NCI-H2029 treated with DMSO at 0.1 percent for 48 hours (cell line): Measurements from ENCODE around the gene NFIC.
A peak's percentile ranks its signal among the peaks of the same experiment; 100 is the strongest.
"Not testable (repeated sequence)": the region's sequence is repeated elsewhere in the genome, so short reads cannot be mapped to it uniquely, and the experiment has no call there.

Source experiments
- DNase-seq: peaks from one replicate; lab custom pipeline; 2025; lab: John Stamatoyannopoulos, UW

Gene NFIC

DNA sequence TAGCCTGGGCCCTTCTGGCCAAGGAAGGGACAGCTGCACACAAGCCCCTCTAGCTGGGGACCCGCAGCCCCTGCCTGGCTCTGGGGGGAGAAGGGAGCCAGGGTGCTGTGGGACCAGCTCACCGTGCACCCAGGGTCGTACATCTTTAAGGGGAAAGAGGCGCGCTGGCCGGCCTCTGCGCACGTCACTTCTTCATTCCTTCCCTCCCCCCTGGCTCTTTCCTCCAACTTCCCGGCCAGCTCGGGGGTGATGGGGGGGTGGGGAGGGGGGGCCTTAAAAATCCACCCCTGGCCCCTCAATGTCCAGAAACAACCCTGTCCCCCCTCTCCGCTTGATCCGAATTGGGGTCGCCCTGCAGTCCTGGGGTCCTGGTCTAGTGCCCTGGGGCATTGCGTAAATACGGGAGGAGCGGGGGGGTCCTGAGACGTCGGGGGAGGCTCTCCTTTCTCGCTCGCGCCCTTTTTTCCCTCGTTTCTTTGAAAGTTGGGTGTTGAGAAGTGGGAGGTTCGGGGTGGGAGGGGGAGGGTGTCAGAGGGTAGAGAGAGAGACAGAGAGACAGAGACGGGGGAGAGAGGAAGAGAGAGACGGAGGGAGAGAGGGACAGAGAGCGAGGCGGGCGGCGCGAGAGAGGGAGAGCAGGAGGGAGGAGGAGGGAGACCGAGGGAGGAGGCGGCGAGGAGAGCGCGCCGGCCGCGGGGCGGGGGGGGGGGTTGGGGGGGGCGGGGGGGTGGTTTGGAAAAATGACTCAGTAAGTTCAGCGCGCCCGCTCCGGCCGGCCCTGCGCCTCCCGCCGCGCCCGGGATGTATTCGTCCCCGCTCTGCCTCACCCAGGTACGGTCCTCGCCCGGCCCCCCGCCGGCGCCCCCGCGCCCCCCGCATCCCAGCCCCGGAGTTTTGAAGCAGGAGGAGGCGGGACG lies at the start of gene NFIC:
Gene NFIC, plus strand, starts transcription at position 748 of the 917 bp plus-strand sequence. Its CDS starts 54 bp downstream, at position 802.
- DNase-seq: no peak

DNA sequence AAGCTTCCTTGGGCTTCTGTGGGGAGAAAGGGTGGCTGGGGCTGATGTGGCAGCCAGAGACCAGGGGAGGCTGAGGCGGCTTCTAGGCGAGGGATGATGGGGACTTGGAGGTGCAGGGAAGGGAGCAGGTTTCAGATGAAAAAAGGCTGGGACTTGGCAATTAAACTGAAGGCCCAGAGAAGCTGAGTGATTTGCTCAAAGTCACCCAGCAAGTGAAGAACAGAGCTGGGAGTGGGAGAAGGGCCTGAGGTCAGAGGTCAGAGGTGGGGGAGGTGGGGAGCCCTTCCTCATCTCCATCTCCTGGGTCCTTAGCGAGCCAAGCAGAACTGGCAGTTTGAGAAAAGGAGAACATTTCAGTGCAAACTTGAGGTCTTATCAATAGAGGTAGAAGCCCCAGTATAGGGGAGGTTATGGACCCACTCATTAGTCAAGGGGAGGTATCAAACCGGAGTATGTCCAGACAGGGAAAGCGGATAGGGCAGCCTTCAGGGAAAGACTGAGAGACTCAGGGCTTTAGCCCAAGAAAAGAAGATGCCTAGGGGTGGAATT lies 49.6 kb upstream of the NFIC start:
- DNase-seq: no peak

DNA sequence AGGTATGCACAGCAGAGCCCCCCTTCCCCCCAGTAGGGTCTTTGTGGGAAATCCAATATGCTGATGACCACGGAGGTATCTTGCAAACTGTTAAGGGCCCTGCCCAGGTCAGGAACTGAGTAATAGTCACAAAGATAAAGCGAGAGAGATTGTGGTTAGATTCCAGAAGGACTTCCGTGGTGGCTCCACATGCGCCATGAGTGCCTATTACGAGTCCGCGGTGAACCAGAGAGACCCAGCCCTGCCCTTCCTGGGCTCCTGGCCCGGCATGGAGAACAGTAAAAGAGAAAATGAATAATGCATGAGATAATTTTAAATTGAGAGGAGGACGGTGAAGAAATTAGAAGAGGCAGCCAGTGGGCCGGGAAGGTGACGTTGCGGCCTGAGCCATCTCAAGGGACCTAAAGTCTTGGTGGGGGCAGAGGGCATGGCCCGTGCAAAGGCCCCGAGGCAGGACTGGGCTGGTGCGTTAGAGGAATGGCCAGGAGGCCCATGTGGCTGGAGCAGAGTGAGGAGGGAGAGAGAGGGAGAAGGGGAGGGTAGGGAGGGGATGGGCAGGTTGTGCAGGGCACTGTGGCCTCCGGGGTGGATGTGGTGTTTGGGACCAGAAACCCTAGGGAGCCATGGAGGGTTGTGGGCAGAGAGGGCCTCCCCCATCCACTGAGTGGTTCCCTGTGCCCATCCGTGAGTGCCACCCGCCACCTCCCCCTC lies 46.6 kb upstream of the NFIC start:
- no peak for DNase-seq

DNA sequence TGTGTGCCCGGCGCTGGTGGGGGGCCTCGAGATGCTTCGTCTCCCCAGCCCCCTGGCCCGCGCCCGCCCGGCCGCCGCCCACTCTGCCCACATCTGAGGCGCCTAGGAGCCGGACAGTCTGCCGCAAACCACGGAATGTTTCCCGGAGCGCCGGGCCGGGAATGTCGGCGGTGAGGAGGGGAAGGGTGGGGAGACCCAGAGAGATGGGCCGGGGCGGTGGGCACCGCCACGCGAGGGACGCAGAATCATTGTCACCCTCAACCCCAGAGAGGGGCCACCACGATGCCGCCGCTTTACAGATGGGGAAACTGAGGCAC lies 46.1 kb upstream of the NFIC start:
- no peak for DNase-seq

DNA sequence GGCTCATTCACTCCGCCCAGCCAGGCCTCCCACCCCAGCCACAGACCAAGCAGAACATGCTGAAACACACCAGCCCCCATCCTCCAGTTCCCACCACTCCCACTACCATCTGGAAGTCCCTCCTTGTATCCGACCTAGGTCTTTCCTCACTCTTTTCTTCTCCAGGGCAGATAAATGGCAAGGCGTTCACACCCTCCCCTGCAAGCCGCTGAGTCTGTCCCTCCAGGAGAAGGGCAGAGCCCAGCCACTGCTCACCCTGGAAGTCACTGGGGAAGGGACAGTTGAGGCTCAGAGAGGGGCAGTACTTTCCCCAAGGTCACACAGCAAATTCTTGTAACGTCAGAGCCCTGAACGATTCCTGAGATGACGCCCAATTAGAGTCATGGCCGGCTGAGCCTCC lies 45.5 kb upstream of the NFIC start:
- DNase-seq: no peak

DNA sequence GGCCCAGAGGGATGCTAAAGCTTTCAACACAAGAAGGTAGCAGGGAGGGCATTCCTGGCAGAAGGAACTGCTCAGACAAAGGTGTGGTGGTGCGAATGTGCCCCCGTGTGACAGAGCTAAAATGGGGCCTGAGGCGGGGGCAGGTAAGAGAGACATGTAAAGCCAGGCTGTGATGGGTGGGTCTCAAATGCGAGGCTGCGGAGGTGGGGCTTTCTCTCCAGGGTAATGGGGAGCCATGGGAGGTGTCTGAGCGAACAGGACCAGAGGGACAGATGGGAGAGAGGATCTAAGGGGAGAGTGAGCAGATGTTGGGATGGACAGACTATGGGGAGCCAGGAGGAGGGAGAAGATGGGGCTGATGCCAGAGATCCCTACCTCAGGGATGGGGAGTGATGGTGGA lies 44.7 kb upstream of the NFIC start:
- DNase-seq: no peak

DNA sequence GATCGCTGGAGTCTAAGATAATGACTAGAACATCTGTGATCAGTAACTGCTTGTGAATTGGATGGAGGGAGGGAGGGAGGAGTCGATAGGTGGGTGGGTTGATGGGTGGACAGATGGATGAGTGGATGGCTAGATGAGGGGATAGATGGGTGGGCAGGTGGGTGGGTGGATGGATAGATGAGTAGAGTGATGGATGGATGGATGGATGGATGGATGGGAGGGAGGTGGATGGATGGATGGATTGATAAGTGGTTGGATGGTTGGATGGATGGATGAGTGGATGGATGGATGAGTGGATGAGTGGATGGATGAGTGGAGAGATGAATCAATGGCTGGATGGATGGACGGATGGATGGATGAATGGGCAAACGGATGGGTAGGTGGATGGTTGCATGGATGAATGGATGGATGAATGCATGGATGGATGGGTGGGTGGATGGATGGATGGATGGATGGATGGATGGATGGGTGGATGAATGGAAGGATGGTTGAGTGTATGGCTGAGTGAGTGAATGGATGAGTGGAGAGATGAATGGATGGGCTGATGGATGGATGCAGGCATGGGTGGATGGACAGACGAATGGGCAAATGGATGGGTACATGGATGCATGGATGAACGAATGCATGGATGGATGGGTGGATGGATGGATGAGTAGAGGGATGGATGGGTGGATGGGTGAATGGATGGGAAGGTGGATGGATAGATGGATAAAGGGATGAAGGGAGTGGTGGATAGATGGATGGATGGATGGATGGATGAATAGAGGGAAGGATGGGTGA lies 44.0 kb upstream of the NFIC start:
- no peak for DNase-seq

DNA sequence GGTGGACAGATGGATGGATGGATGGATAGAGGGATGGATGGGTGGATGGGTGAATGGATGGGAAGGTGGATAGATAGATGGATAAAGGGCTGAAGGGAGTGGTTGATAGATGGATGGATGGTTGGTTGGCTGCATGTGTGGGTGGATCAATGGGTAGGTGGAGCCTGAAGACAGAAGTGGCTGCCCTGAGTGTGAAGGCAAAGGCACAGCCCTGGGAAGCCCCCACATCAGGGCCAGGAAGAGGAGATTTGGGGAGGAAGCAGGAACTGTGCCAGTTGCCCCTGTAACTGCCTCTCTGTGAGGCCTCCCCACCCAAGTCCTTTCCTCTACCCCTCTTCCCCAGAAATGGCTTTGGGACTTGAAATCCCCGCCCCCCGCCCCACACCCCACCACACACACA lies 43.4 kb upstream of the NFIC start:
- DNase-seq: no peak

DNA sequence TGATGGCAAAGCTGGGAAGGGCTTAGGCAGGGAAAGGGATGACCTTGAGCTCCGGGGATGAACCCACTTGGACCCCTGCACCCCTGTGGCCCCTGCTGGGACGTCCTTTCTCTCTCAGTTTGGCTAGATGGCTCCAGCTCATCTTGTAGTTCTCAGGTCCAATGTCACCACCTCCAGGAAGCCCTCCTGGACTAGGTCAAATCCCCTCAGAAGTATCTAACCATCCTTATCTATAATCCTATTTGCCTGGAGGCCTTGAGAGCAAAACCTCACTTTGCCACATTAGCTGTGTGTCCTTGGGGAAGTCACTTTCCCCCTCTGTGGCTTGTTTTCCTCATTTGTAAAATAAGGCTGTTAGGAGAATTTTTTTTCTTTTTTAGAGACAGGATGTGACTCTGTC lies 42.7 kb upstream of the NFIC start:
- no peak for DNase-seq

DNA sequence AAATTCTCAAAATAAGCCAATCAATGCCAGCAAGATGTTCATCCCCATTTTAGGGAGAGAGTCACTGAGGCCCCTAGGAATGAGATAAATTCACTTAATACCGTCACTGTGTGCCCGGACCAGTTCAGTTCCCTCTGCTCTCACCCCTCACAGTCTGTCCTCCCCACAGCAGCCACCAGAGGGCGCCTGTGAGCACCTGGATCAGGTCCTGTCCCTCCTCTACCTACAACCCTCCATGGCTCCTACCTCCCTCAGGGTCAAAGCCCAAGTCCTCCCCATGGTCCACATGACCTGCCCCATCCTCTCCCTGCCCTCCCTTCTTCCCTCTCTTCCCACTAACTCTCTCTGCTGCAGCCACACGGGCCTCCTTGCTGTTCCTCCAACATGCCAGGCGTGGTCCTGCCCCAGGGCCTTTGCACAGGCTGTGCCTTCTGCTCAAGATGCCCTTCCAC lies 42.0 kb upstream of the NFIC start:
- peak; percentile 4 for DNase-seq

DNA sequence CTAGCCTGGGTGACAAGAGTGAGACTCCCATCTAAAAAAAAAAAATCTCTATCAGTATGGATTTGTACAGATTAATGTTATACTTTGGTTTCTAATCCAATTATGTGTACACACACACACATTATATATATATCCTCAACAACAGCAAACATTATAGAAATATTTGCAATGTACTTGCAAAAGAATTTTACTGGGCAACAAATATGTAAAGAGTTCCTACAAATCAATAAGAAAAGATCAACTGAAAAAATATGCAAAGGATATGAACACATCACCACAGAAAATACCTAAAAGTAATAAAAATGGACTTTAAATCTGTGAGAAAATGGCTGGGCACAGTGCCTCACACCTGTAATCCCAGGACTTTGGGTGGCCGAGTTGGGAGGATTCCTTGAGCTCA lies 40.9 kb upstream of the NFIC start:
- DNase-seq: no peak

DNA sequence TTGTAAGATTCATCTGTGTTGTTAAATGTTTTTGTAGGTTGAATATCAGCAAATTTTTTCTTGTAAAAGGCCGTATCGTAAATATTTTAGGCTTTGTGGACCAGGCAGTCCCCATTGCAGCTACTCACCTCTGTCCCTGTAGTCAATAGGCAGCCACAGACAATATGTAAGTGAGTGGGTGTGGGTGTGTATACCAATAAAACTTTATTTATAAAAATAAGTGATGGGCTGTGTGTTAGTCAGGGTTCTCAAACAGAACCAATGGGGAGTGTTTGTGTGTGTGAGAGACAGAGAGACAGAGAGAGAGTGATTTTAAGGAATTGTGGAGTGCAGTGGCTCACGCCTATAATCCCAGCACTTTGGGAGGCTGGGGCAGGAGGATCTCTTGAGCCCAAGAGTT lies 37.6 kb upstream of the NFIC start:
- no peak for DNase-seq

DNA sequence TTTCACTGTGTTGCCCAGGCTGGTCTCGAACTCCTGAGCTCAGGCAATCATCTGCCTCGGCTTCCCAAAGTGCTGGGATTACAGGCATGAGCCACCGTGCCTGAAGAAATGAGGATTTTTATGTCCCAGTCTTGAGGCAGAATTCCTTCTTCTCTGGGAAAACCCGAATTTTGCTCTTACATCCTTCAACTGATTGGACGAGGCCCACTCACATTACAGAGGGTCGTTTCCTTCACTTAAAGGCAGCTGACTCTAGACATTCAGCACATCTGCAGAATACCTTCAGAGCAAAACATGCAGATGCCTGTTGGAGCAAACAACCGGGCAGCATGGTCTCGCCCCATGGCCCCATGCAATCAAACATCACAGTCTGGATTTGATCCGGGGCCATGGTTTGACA lies 36.3 kb upstream of the NFIC start:
- DNase-seq: no peak

DNA sequence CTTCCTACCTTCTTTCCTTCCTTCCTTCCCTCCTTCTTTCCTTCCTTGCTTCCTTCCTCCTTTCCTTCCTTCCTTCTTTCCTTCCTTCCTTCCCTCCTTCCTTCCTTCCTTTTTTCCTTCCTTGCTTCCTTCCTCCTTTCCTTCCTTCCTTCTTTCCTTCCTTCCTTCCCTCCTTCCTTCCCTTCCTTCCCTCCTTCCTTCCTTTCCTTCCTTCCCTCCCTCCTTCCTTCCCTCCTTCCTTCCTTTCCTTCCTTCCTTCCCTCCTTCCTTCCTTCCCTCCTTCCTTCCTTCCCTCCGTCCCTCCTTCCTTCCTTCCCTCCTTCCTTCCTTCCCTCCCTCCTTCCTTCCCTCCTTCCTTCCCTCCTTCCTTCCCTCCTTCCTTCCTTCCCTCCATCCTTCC lies 34.2 kb upstream of the NFIC start:
- DNase-seq: not testable (repeated sequence)

DNA sequence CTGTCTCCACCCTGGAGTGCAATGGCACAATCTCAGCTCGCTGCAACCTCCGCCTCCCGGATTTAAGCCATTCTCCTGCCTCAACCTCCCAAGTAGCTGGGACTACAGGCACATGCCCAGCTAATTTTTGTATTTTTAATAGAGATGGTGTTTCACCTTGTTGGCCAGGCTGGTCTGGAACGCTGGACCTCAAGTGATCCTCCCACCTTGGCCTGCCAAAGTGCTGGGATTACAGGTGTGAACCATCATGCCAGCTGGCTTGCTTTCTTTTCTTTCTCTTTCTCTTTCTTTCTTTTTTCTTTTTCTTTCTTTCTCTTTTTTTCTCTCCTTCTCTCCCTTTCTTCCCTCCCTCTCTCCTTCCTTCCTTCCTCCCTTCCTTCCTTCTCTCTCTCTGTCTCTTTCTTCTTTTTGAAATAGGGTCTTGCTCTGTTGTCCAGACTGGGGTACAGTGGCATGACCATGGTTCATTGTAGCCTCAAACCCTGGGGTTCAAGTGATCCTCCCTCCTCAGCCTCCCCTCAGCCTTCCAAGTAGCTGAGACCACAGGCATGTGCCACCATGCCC lies 33.3 kb upstream of the NFIC start:
- no peak for DNase-seq

DNA sequence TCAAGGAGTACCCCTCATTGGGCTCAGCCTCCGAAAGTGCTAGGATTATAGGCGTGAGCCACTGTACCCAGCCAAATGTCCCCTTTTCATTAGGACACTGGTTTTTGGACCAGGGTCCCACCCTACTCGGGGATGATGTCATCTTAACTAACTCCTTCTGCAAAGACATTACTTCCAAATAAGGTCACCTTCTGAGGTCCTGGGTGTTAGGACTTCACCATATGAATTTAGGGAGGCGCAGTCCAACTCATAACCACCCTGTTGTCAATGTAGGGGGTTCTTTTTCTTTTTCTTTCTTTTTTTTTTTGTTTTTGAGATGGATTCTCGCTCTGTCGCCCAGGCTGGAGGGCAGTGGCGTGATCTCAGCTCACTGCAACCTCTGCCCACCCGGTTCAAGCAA lies 32.7 kb upstream of the NFIC start:
- DNase-seq: no peak

DNA sequence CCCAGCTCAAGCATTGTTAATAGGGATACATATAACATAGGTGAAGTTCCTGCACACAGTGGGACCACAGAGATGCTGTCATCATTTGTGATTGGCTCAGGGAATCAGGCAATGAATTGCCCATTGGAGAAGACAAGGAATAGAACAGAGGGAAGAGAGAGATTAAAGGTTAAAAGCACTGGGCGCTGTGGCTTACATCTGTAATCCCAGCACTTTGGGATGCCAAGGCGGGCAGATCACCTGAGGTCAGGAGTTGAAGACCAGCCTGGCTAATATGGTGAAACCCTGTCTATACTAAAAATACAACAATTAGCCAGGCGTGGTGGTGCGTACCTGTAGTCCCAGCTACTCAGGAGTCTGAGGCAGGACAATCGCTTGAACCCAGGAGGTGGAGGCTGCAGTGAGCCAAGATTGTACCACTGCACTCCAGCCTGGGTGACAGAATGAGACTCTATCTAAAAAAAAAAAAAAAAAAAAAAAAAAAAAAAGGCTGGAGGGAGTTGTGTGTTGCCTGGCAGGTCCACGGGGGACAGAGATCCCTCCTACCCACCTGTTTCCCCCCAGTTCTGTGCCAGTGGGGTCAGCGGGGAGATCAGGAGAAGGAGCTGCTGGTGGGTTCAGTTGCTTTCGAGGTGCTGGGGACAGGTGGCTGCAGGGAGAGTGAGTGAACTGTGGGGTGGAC lies 31.5 kb upstream of the NFIC start:
- not testable (repeated sequence) for DNase-seq

DNA sequence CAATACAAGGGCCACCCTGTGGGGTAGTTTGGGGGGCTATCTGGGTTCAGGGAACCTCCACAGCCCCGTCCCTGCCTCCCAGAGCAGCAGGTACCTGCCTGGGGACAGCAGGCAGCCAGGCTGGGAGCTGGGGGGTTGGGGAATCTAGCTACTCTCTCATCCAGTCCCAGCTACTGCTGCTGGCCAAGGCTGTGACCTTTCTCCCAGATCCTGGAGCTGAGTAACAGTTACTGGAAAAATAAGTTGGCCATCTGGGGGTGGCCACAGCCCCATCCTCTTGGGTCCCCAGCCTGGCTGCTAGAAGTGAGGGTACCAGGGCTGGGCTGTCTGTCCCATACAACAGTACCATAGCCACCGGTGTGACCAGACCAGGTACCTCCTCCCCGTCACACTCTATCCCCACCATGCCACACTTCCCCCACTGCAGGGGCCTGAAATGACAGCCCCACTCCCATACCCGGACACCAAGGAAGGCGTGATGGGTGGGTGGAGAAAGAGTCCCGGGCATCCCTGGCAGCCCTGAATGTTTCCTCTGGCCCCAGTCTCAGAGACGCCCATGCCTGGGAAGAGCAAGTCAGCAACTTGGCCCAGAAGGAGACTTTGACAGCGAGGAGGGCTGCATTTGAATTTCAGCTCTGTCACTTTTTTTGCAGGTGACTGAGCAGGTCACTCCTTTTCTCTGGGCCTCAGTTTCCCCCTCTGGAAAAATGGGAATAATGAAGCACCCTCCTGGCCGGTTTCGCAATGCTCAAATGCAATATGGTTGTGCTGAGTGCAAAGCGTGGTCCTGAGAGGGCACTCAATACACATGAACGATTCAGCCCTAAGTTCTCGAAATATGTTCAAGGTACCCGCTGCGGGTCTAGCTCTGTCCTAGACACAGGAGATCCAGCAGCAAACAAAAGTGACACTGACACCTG lies 30.7 kb upstream of the NFIC start:
- no peak for DNase-seq

DNA sequence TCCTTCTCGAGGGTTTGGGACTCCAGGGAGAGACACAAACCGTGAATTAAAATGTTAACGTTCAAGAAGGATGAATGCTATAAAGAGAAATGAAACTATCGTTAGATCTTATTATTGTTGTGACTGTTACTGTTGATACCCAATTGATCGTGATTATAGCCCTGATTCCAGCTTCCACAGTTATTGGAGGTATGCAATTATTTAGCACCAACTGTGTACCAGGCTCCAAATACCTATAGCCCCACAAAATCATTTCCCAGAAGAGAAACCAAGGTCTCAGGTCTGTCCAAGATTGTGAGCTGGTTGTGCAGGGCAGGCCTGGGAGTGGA lies 30.1 kb upstream of the NFIC start:
- DNase-seq: no peak

DNA sequence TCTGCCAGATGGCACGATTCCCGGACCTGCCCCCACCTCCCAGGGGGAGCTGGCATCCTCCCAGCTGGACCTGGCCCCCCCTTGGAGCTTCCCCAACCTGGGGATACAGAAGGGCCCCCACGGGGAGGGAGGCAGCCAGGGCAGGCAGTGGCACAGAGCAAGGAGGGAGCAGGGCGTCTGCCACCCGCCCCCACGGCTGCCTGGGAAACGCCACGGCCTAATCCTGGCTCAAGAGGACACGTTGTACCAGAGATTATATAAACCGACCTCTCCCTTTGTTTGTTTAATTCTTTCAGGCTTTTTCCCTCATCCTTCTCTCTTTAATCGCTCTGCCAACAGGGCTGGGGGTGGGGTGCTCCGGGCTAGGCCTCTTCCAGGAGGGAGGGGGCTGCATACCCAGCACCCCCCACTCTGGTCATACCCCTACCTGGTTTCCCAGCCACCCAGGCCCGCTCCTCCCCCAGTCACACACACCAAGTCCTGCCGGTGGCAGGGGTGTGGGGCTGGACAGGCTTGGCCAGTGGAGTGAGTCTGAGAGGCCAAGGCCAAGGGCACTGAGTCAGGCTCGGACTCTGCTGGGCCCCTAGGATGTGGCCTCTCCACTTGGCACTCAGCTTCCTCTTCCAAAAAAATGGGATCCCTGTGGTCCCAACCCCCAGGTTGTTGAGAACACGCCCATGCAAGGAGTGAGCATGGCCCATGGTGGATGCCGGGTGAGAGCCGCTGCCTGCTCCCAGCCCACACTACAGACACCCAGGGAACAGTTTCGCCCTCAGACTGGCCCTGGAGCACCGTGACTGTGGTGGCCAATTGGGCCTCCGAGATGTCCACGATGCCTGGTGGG lies 29.5 kb upstream of the NFIC start:
- DNase-seq: peak; percentile 66
